ENCODE results near the gene LMO7. TPM values are rescaled to one million over a fixed set of nuclear protein-coding genes. Genes with fewer than 3 reads are reported as not detected.
A peak's percentile ranks its signal among the peaks of the same experiment; 100 is the strongest.

The LMO7 gene
- total RNA-seq, 6 experiments from 2014 or later: 682 to 843 (median 813) TPM

DNA sequence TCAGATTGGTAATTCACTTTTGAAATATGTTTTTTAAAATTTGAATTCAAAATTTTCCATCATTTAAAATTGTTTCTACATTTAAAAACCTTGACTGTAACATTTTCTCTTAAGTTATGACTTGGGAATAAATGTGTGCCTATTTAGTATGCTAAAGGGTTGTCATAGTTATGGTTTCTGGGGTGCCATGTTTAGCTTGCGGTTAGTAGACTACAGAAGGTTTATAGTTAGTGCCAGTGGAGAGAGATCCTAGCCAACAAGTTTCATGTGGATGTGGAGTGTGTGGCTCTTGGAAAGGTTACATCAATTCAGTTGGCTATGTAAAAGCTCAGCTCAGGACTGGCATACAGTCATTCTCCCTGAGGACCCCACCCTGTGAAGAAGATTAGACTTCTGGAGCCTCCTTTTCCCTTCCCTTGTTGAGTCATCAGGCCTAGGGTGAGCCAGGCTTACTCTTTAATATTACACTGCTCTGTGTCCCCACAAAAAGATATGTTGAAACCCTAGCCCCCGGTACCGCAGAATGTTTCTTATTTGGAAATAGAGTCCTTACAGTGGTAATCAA, 20.4 kb downstream of the LMO7 start:
- Mint-ChIP-seq H3K36me3 (ENCODE audit: low read depth) (peaks cover 82% of the 10 kb centered on the region), H3K4me1 (ENCODE audit: low read depth) (peaks cover 95% of the 10 kb centered on the region), H3K4me3 (peak overlapping the region; percentile 23), H3K27ac (peak overlapping the region; percentile 71), H3K9me3 (no peaks in the 10 kb centered on the region), H3K27me3 (ENCODE audit: insufficient read depth) (peaks cover 6% of the 10 kb centered on the region)
- no peak for DNase-seq
- no peak for TF ChIP-seq CTCF (IDR thresholded peaks at IDR 0.05)

DNA sequence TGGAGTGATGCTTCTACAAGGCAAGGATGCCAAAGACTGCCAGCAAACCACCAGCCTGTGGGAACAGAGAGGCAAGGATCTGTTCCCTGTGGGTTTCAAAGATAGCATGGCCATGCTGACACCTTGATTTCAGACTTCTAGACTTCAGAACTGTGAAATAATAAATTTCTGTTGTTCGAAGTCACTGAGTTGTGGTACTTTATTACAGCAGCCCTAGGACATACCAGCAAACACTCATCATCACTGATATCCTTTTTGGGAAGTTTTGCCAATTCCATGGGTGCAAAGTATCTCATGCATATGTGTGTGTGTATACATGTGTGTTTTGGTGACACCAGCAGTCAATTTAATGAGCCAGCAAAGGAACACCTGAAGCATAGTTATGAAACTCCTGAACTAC, 21.0 kb downstream of the LMO7 start:
- Mint-ChIP-seq H3K4me1 (ENCODE audit: low read depth) (peaks cover 95% of the 10 kb centered on the region), H3K36me3 (ENCODE audit: low read depth) (peaks cover 79% of the 10 kb centered on the region), H3K27me3 (ENCODE audit: insufficient read depth) (peaks cover 6% of the 10 kb centered on the region), H3K9me3 (no peaks in the 10 kb centered on the region), H3K27ac (peak overlapping the region; percentile 71), H3K4me3 (peak overlapping the region; percentile 23)
- no peak for TF ChIP-seq CTCF (IDR thresholded peaks at IDR 0.05)
- no peak for DNase-seq

DNA sequence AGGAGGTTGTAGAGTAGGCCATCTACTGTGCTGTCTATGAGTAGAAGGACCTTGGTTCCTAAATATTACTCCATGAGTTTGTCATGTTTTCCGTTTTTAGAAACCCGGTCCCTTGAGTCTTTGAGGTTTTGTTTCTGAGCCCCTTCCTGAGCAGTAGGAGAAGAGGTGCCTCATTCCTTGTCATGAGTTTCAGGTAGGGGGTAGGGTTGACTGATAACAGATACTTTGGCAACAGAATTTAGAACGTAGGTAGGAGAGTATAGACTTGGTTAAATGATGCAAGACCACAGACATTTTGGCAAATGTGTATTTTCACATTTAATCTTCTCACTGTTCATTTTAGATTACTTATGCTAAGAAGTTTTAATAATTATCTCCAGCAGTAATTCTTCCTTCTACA, 24.6 kb downstream of the LMO7 start:
- H3K36me3 Mint-ChIP-seq (ENCODE audit: low read depth): peaks cover 58% of the 10 kb centered on the region
- no peak for DNase-seq
- peaks cover 3% of the 10 kb centered on the region for H3K27me3 Mint-ChIP-seq (ENCODE audit: insufficient read depth)
- no peak overlapping the region for H3K4me3 Mint-ChIP-seq
- no peak for TF ChIP-seq CTCF (IDR thresholded peaks at IDR 0.05)
- peak overlapping the region; percentile 70 for H3K27ac Mint-ChIP-seq
- H3K4me1 Mint-ChIP-seq (ENCODE audit: low read depth): peaks cover 80% of the 10 kb centered on the region
- H3K9me3 Mint-ChIP-seq: no peaks in the 10 kb centered on the region

DNA sequence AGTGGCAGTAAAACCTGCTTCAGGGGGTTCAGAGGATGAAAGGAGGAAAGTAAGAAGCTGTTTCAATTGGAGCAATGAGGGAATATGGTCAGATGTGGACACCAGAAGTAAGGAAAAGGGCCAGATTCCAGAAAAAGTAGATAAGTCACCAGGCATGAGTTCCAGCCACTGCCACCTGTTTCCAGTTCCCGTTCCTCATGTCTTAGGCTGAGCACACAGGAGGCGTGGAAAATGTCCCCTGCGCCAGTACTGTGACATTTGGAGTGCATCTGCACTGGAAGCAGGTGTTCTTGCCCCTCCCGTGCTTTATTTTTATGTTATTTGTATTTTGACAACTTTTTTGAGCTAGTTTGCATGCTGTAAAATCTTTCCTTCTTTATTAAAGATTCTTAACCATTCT, 25.3 kb downstream of the LMO7 start:
- H3K4me1 Mint-ChIP-seq (ENCODE audit: low read depth): peaks cover 77% of the 10 kb centered on the region
- no peak for TF ChIP-seq CTCF (IDR thresholded peaks at IDR 0.05)
- H3K27ac Mint-ChIP-seq: peak overlapping the region; percentile 70
- no peaks in the 10 kb centered on the region for H3K9me3 Mint-ChIP-seq
- H3K27me3 Mint-ChIP-seq (ENCODE audit: insufficient read depth): peaks cover 3% of the 10 kb centered on the region
- peak overlapping the region; percentile 17; the same call in 1 of the 2 replicates for H3K4me3 Mint-ChIP-seq
- H3K36me3 Mint-ChIP-seq (ENCODE audit: low read depth): peaks cover 53% of the 10 kb centered on the region
- no peak for DNase-seq

DNA sequence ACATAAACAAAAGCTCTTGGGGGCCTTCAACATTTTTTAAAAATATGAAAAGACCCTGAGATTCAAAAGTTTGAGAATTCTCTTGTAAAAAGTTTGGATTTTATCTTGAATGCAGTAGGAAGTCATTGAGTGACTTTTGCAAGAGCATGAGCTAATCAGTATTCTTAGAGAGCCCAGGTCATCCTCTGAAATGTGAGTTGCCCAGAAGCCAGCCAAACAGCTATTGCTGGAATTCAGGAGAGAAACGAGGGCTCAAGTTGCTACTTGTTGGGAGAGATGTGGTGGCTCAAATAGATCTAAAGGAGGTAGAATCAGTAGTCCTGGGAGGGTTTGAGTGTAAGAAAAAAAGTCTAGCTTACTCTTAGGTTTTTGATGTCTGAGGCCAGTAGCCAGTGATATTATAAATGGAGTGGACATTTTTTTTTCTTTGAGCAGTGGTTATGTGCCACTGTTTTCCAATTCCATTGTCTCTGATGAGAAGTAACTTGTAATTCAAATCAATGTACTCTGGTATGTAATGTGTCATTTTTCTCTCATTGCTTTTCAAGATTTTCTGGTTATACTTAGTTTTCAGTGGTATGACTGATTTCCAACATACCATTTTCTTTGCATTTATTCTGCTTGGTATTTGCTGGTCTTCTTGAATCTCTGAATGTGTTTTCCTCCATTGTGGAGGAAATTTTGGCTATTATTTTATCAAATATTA, 30.7 kb downstream of the LMO7 start:
- peaks cover 80% of the 10 kb centered on the region for H3K4me1 Mint-ChIP-seq (ENCODE audit: low read depth)
- peak; percentile 41 for DNase-seq
- peaks cover 4% of the 10 kb centered on the region for H3K27me3 Mint-ChIP-seq (ENCODE audit: insufficient read depth)
- H3K36me3 Mint-ChIP-seq (ENCODE audit: low read depth): peaks cover 32% of the 10 kb centered on the region
- no peaks in the 10 kb centered on the region for H3K9me3 Mint-ChIP-seq
- no peak for TF ChIP-seq CTCF (IDR thresholded peaks at IDR 0.05)
- peak overlapping the region; percentile 43 for H3K4me3 Mint-ChIP-seq
- peak overlapping the region; percentile 72 for H3K27ac Mint-ChIP-seq
